Astrocyte of the spinal cord (primary cell): ENCODE results near the gene TRMT2A.

Source experiments
- DNase-seq: peaks from one replicate; pipeline ENCODE4 v3.0.0; 2011; ENCODE audit warnings: low read depth, low spot score
- H3K4me3 ChIP-seq: 2 replicates; pipeline ENCODE4 v1.5.1; 2011; ENCODE audit warnings: low read depth, mild to moderate bottlenecking, low read length, moderate library complexity
- CTCF ChIP-seq: IDR thresholded peaks from 2 replicates; pipeline ENCODE4 v1.5.1; 2012; ENCODE audit warnings: low read depth, mild to moderate bottlenecking, low read length, inconsistent platforms
- in situ Hi-C: cut with HindIII; loops from 2 replicates; pipeline ENCODE4 v1.10.0; 2017; ENCODE audit warnings: low sequenced_read_pairs

TRMT2A gene

GRCh38 chr22:20093418-20094196, 23.4 kb downstream of the TRMT2A start:
- H3K4me3 ChIP-seq: no peak overlapping the region
- no peak for TF ChIP-seq CTCF
- DNase-seq: no peak
- in situ Hi-C loops: no loop called here

- in situ Hi-C loops: no loop called here
- TF ChIP-seq CTCF: no peak
- no peak for DNase-seq
- no peak overlapping the region for H3K4me3 ChIP-seq
Observed at GRCh38 chr22:20092477-20092854, 24.6 kb downstream of the TRMT2A start.

- no peak for DNase-seq
- H3K4me3 ChIP-seq: no peak overlapping the region
- no peak for TF ChIP-seq CTCF
- in situ Hi-C loops: no loop called here
Observed at GRCh38 chr22:20091690-20092476, 25.1 kb downstream of the TRMT2A start.

GRCh38 chr22:20090730-20091240, 26.2 kb downstream of the TRMT2A start:
- in situ Hi-C loops: no loop called here

GRCh38 chr22:20089977-20090729, 26.9 kb downstream of the TRMT2A start:
- no peak for DNase-seq
- H3K4me3 ChIP-seq: no peak overlapping the region
- in situ Hi-C loops: no loop called here
- TF ChIP-seq CTCF: no peak

More at GRCh38 chr22:20090730-20091240, 26.2 kb downstream of the TRMT2A start:
- DNase-seq: no peak
- TF ChIP-seq CTCF: no peak
- H3K4me3 ChIP-seq: no peak overlapping the region

GRCh38 chr22:20089226-20089976, 27.6 kb downstream of the TRMT2A start:
- no peak for DNase-seq
- in situ Hi-C loops: no loop called here
- no peak overlapping the region for H3K4me3 ChIP-seq
- no peak for TF ChIP-seq CTCF
